ENCODE results near the gene PCDH1.

DNA sequence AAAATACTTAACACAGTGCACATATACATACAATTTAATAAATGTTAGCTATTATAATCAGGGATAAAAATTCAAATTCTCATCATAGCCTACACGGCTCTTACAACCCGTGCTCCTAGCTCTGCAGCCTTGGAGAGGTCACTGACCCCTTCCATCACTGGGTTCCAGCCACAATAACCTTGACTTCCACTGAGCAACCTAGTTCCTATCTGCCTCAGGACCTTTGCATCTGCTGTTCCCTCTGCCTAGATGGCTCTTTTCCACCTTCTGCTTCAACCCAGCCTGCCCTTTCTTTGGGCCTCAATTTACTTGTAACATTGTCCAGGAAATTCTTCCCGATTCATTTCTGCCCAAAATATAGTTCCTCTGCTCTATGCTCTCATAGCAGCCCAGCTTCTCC lies 36.6 kb upstream of the PCDH1 start:
- TF ChIP-seq, protein P1, sequence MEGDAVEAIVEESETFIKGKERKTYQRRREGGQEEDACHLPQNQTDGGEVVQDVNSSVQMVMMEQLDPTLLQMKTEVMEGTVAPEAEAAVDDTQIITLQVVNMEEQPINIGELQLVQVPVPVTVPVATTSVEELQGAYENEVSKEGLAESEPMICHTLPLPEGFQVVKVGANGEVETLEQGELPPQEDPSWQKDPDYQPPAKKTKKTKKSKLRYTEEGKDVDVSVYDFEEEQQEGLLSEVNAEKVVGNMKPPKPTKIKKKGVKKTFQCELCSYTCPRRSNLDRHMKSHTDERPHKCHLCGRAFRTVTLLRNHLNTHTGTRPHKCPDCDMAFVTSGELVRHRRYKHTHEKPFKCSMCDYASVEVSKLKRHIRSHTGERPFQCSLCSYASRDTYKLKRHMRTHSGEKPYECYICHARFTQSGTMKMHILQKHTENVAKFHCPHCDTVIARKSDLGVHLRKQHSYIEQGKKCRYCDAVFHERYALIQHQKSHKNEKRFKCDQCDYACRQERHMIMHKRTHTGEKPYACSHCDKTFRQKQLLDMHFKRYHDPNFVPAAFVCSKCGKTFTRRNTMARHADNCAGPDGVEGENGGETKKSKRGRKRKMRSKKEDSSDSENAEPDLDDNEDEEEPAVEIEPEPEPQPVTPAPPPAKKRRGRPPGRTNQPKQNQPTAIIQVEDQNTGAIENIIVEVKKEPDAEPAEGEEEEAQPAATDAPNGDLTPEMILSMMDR (IDR thresholded peaks at IDR 0.05) = no peak
- no peak for TF ChIP-seq POLR2A (IDR thresholded peaks at IDR 0.05)

All from testis (tissue), 2 donors.